ENCODE data around the gene CERS3.

DNA sequence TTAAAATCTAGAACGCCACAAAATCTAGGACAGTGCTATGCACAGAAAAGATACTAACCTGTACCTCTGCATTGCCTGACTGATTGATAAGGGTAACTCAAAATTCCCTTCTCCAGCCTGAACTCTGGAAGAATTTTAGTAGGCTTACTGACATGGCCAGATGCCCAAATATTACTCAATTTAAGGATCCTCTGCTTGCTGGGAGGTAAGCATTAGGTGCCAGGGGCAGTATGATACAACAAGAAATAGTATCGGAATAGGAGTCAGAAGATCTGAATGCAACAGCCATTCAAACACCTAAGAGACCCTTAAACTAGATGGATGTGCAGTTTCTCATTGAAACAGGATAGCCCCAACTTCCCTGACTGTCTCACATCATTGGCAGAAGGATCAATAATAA lies 45.4 kb downstream of the CERS3 start:
- TF ChIP-seq EZH2 (IDR thresholded peaks at IDR 0.05; ENCODE audit: low read length, unreplicated experiment) (no peak), EZH2phosphoT487 (IDR thresholded peaks at IDR 0.05; ENCODE audit: borderline replicate concordance, low read length) (no peak)
- TF ChIP-seq, protein P1, sequence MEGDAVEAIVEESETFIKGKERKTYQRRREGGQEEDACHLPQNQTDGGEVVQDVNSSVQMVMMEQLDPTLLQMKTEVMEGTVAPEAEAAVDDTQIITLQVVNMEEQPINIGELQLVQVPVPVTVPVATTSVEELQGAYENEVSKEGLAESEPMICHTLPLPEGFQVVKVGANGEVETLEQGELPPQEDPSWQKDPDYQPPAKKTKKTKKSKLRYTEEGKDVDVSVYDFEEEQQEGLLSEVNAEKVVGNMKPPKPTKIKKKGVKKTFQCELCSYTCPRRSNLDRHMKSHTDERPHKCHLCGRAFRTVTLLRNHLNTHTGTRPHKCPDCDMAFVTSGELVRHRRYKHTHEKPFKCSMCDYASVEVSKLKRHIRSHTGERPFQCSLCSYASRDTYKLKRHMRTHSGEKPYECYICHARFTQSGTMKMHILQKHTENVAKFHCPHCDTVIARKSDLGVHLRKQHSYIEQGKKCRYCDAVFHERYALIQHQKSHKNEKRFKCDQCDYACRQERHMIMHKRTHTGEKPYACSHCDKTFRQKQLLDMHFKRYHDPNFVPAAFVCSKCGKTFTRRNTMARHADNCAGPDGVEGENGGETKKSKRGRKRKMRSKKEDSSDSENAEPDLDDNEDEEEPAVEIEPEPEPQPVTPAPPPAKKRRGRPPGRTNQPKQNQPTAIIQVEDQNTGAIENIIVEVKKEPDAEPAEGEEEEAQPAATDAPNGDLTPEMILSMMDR (conservative IDR thresholded peaks at IDR 0.05; ENCODE audit: low read depth, low read length): no peak

All from PC-3 (cell line).